HG03175 (cell line): ENCODE measurements around the gene KRT83.
A peak's percentile ranks its signal among the peaks of the same experiment; 100 is the strongest.
"Not testable (repeated sequence)": the region's sequence is repeated elsewhere in the genome, so short reads cannot be mapped to it uniquely, and the experiment has no call there.

Source experiments
- ATAC-seq: cut with Tn5 transposase; IDR thresholded peaks from one replicate; pipeline ENCODE4 v1.9.1; 2021; ENCODE audit warnings: mild to moderate bottlenecking, moderate library complexity; ENCODE audit not compliant: unreplicated experiment

KRT83 gene

GRCh38 chr12:52287816-52288805 lies 33.1 kb downstream of the KRT83 start:
- peak; percentile 92 for ATAC-seq

DNA sequence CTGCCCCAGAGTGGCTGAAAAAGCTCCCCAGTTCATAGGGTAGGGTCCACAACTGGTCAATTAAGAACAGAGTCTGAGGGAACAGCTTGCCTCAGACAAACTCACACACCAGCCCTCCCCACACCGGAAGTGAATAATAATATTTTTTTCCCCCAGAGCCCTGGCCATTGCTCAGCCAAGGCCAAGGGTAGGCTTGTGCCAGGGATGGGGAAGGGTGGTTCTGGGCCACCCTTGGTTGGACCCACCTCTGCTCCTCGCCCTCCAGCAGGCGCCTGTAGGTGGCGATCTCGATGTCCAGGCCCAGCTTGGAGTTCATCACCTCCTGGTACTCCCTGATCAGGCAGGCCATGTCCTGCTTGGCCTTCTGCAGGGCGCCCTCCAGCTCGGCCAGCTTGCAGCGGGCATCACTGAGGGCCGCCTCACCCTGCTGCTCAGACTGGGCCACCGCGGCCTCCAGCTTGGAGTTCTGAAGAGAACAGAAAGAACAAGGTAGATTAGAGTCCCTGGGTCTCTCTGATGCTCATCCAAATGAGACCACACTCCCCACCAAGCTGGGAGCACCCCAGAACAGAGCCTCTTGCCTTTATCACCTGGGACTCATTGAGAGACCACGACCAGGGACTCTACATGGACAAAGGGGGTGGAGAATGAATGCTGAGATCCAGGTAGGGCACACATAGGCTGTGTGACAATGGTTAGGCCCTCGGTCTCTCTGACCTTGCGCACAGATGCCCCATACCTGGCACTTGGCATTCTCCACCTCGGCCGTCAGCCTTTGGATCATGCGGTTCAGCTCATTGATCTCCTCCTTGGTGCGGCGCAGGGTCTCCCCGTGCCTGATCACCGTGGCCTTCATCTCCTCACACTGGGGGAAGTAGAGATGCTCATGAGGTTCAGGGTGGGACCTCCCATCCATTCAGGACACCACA lies 34.1 kb downstream of the KRT83 start:
- not testable (repeated sequence) for ATAC-seq

DNA sequence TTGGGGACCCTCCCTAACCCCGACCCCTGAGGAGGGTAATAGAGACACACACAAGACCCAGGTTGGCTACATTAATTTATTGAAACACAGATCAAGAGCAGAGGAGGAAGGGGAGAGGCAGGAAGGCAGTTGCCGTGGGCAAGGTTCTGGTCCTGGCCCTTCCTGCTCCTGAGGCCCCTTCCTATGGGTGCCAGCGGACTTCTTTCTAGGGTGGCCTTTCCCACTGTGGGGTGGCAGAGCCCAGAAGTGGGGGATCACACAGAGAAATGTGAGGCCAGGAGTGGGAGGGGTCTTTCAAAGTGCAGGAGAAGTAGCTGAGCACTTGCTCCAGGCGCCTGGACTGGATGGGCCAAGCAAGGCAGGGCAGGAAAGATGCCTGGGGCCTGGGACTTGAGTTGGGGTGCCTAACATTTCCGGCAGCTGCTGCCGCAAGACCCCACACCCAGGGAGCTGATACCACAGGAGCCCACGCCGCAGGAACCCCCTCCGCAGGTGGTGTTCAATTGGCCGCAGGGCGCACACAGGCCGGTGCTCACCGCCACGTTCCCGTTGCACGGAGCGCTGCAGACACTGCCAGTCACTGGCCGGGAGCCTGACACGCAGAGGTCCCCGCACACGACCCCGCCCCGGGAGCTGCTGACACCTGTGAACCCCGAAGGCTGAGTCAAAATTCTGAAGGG lies 35.2 kb downstream of the KRT83 start:
- no peak for ATAC-seq

GRCh38 chr12:52285172-52285745 lies 35.9 kb downstream of the KRT83 start:
- ATAC-seq: no peak

GRCh38 chr12:52284562-52285171 lies 36.5 kb downstream of the KRT83 start:
- no peak for ATAC-seq

DNA sequence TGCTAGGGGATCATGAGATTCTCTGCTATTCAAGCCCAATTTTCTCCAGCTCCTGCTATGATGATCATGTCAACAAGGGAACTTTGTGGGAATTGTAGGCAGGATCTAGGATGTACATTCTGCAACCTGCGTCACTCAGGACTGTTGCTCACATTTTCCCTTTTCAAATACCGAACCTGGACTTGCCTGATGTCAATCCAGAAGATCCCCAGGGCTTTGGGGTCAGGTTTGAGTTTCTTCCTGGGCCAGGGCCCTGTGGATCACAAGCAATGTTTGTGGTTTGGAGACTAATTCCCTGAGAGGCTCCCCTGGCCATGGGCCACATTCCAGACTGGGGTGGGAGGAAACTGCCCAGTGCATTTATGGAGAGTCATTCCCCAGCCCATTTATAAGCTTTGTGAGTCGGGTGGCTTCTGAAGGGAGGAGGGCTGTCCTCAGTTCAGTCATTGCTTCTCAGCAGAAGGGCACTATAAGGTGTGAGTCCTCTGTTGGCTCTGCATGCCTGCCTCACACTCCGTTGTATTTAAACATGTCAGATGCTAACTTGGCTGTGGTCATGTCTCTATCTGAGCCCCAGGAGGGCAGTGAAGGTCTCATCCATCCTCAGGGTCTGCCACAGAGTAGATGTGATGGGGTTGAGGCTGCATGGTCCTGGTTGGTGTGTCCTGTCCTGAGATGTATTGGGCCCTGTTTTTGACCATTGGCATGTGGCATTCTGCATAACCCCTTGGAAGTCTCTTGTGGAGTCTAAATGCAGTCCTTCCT lies 40.2 kb downstream of the KRT83 start:
- no peak for ATAC-seq

- ATAC-seq: no peak
Measured at GRCh38 chr12:52280319-52280795, 40.8 kb downstream of the KRT83 start.

- ATAC-seq: no peak
Measured at GRCh38 chr12:52279422-52280318, 41.5 kb downstream of the KRT83 start.

DNA sequence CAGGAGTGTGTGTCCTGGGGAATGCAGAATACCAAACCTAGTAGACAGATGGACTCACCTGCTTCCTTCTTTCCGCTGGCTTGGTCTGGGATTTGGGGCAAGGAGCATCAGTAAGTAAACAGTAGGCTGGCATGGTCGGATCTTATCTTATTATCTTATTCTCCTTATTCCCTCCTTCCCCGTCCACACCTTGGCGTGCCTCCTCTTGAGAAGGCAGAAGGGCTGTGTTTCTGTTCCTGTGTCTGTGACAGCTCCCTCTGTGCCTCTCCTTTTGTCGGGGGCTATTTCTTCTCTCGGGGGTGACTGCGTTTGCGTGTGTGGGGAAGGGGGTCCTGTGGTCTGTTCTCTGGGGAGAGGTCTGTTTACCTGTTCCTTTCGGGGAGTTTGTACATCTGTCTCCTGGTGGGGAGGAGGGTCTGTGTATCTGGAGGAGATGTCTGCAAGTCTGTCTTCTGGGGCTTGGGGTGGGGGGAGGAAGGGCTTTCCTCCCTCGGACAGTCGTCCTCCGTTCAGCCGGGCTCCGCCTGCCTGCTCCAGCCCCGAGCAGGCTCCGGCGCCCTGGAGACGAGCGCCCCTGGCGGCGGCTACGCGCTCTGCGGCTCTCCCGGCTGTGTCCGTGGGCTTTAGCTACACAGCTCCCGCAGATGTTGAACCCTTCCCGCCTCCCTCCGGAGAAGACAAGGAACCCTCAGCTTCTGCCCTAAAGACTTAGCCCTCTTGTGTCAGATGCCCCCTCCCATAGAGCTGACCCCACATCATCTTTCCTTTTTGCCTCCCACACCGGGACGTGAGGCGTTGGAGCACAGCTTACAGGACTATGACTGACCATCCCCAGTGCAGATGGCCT lies 42.4 kb downstream of the KRT83 start:
- peak; percentile 80 for ATAC-seq

- ATAC-seq: no peak
Measured at GRCh38 chr12:52277486-52278245, 43.5 kb downstream of the KRT83 start.

- ATAC-seq: no peak
Measured at GRCh38 chr12:52275686-52276085, 45.5 kb downstream of the KRT83 start.

DNA sequence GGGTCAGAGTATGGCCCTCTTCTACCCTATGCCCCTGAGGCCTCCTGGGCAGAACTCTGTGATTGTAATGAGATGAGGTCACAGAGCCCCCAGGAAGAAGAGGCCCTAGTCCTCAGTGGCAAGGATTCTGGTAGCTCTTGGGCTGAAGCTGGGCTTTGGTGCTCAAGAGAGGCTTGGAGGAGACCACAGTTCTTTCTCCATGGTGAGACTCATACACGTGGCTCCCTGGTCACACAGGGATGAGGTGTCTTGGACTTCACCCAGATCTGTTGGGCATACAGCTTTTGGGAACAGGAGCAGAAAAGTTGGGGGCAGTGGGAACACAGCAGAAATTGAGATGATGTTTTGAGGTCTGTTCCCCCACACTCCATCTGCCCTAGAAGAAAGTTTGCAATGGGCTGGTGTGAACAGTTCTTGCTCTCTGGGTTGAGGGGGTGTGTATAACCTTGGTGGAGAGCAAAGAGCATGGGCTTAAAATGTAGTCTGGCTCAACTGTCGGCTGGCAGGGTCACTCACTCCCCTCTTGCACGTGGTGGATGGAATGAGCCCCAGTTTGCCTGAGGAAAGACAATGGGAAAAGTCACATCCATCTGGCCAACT lies 46.6 kb downstream of the KRT83 start, which contains the start of gene KRT86:
Gene KRT86, plus strand, starts transcription at position 125 of the 600 bp plus-strand sequence. CDS start 27,272 bp downstream, outside the sequence.
- ATAC-seq: no peak

- no peak for ATAC-seq
Measured at GRCh38 chr12:52271158-52271557, 50.0 kb downstream of the KRT83 start.

GRCh38 chr12:52270541-52271070 lies 50.6 kb downstream of the KRT83 start:
- no peak for ATAC-seq

DNA sequence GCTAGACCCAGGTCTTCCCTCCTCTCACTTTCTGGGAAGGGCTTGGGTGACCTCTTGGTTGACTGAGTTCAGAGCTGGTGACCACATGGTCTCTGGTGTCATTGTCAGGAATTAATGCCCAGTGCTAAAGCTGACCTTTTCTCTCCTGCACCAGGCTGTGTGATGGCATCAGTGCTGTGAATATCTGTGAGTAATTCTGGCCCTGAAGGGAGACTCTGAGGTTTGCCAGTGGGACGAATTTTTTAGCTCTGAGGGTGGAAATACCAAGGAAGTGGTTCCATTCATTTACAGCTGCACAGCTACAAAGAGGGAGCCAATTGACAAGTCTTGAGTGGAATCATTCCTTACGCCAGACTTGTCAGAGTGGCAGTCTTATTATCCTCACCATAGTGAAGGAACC lies 53.0 kb downstream of the KRT83 start:
- no peak for ATAC-seq

GRCh38 chr12:52267699-52268098 lies 53.5 kb downstream of the KRT83 start:
- ATAC-seq: no peak
